GM23338 (cell line): ENCODE measurements around the gene PARVA. TPM values are rescaled to one million over a fixed set of nuclear protein-coding genes. Genes with fewer than 3 reads are reported as not detected.

Experiments
- ATAC-seq: fragments of 200-7000 bp; cut with Tn5 transposase; 3 replicates; pipeline ENCODE4 v1.9.1; 2020
- DNase-seq: peaks from one replicate; pipeline ENCODE4 v3.0.0-alpha.2; 2015; ENCODE audit warnings: low spot score
- H2AFZ ChIP-seq: fragments of 200-600 bp; sonication (generic); 2 replicates; pipeline ENCODE4 v1.8.0; 2016; ENCODE audit warnings: antibody characterized with exemption, mild to moderate bottlenecking, moderate library complexity
- H3F3A ChIP-seq: fragments of 200-600 bp; sonication (generic); replicated peaks from 2 replicates; pipeline ENCODE4 v1.8.0; 2017; ENCODE audit warnings: antibody characterized with exemption, mixed run types, low read depth
- H3K27ac ChIP-seq: fragments of 200-600 bp; sonication (generic); 2 replicates; pipeline ENCODE4 v1.6.1; 2016; ENCODE audit warnings: low read depth
- H3K27me3 ChIP-seq: fragments of 200-600 bp; sonication (generic); 2 replicates; pipeline ENCODE4 v1.8.0; 2016; ENCODE audit warnings: mild to moderate bottlenecking, mixed run types, moderate library complexity; ENCODE audit not compliant: insufficient read depth
- H3K36me3 ChIP-seq: fragments of 200-600 bp; sonication (generic); 2 replicates; pipeline ENCODE4 v1.8.0; 2016; ENCODE audit warnings: mild to moderate bottlenecking; ENCODE audit not compliant: insufficient read depth
- H3K4me1 ChIP-seq: fragments of 200-600 bp; sonication (generic); 2 replicates; pipeline ENCODE4 v1.8.0; 2016; ENCODE audit warnings: mild to moderate bottlenecking, moderate library complexity; ENCODE audit not compliant: insufficient read depth
- H3K4me2 ChIP-seq: fragments of 200-600 bp; sonication (generic); 2 replicates; pipeline ENCODE4 v1.7.1; 2017; ENCODE audit warnings: mixed run types
- H3K4me3 ChIP-seq: fragments of 200-600 bp; sonication (generic); 2 replicates; pipeline ENCODE4 v1.6.1; 2016; ENCODE audit warnings: mixed run types
- H3K79me2 ChIP-seq: fragments of 200-600 bp; sonication (generic); replicated peaks from 2 replicates; pipeline ENCODE4 v1.8.0; 2017; ENCODE audit warnings: mild to moderate bottlenecking; ENCODE audit not compliant: insufficient read depth
- H3K9me2 ChIP-seq: fragments of 200-600 bp; sonication (generic); 2 replicates; pipeline ENCODE4 v1.8.0; 2017; ENCODE audit not compliant: insufficient read depth
- H4K20me1 ChIP-seq: fragments of 200-600 bp; sonication (generic); replicated peaks from 2 replicates; pipeline ENCODE4 v1.8.0; 2017; ENCODE audit warnings: mild to moderate bottlenecking; ENCODE audit not compliant: insufficient read depth
- H3K27ac Mint-ChIP-seq: 2 replicates; pipeline ENCODE4 v1.8.0; 2020; ENCODE audit warnings: inconsistent platforms, mild to moderate bottlenecking, moderate library complexity, mixed read lengths
- H3K27me3 Mint-ChIP-seq: 3 replicates; pipeline ENCODE4 v1.8.0; 2022; ENCODE audit warnings: low read depth, mild to moderate bottlenecking, moderate library complexity, mixed read lengths, inconsistent platforms; ENCODE audit not compliant: insufficient read depth, poor library complexity
- H3K36me3 Mint-ChIP-seq: 3 replicates; pipeline ENCODE4 v1.8.0; 2021; ENCODE audit warnings: low read depth, mild to moderate bottlenecking, inconsistent platforms, moderate library complexity, mixed read lengths
- H3K4me1 Mint-ChIP-seq: 3 replicates; pipeline ENCODE4 v1.8.0; 2020; ENCODE audit warnings: mild to moderate bottlenecking, inconsistent platforms, mixed read lengths
- H3K4me3 Mint-ChIP-seq: 3 replicates; pipeline ENCODE4 v1.8.0; 2021; ENCODE audit warnings: moderate library complexity, mild to moderate bottlenecking, inconsistent platforms, mixed read lengths
- H3K9me3 Mint-ChIP-seq: 3 replicates; pipeline ENCODE4 v1.8.0; 2020; ENCODE audit warnings: moderate library complexity, mild to moderate bottlenecking, inconsistent platforms, mixed read lengths
- CREB1 ChIP-seq: fragments of 250-450 bp; sonication (Bioruptor Pico); IDR thresholded peaks from 2 replicates; pipeline ENCODE4 v1.5.0; 2020; ENCODE audit warnings: low read depth, mild to moderate bottlenecking, moderate library complexity
- CTCF ChIP-seq, 2 experiments: fragments of 200-600 bp in 1 of 2; sonication (generic) in 1 of 2; conservative IDR thresholded peaks; 2 replicates each; pipeline versions ENCODE4 v1.5.1 to v1.6.1; 2016 to 2017; ENCODE audit warnings: antibody characterized with exemption in 2 of 2, low read depth in 2 of 2, mild to moderate bottlenecking in 2 of 2, moderate library complexity in 1 of 2
- EZH2 ChIP-seq: fragments of 200-600 bp; sonication (generic); IDR thresholded peaks from one replicate; pipeline ENCODE4 v1.8.0; 2017; ENCODE audit warnings: antibody characterized with exemption, mild to moderate bottlenecking, low read depth; ENCODE audit not compliant: unreplicated experiment
- EZH2phosphoT487 ChIP-seq: fragments of 200-600 bp; sonication (generic); IDR thresholded peaks from one replicate; pipeline ENCODE4 v1.8.1; 2018; ENCODE audit warnings: antibody characterized with exemption; ENCODE audit not compliant: unreplicated experiment
- JUNB ChIP-seq: IDR thresholded peaks from one replicate; pipeline ENCODE4 v1.6.1; 2016; ENCODE audit warnings: antibody characterized with exemption; ENCODE audit not compliant: unreplicated experiment
- NANOG ChIP-seq: IDR thresholded peaks from 2 replicates; pipeline ENCODE4 v1.6.1; 2016; ENCODE audit warnings: antibody characterized with exemption, borderline replicate concordance
- POLR2AphosphoS5 ChIP-seq: IDR thresholded peaks from 2 replicates; pipeline ENCODE4 v1.6.1; 2016; ENCODE audit warnings: antibody characterized with exemption, low read depth
- STAT1 ChIP-seq: IDR thresholded peaks from one replicate; pipeline ENCODE4 v1.6.1; 2016; ENCODE audit warnings: antibody characterized with exemption; ENCODE audit not compliant: unreplicated experiment
- ZNF114 ChIP-seq: fragments of 250-450 bp; sonication (Bioruptor Pico); IDR thresholded peaks from 2 replicates; pipeline ENCODE4 v1.5.0; 2020; ENCODE audit warnings: mild to moderate bottlenecking, moderate library complexity
- polyA plus RNA-seq: library from polyadenylated mRNA; unstranded; fragments of >200 nt; fragmentation: Nextera tagmentation; extraction: Ambion mirVana; gene quantifications from 2 replicates; pipeline ENCODE4 v1.2.1, GENCODE V29; 2016
- total RNA-seq: library from RNA; depleted of rRNA; stranded (reverse); fragments of >200 nt; shearing (Covaris generic); gene quantifications from 2 replicates; pipeline ENCODE4 v1.2.3, GENCODE V29; 2014
- TF ChIP-seq, protein P1 (sequence below): IDR thresholded peaks from 2 replicates; pipeline ENCODE4 v1.6.1; 2016; ENCODE audit warnings: antibody characterized with exemption
- TF ChIP-seq, protein P2 (sequence below): IDR thresholded peaks from one replicate; pipeline ENCODE4 v1.6.1; 2018; ENCODE audit warnings: antibody characterized with exemption; ENCODE audit not compliant: unreplicated experiment

The PARVA gene
- total and polyA plus RNA-seq, 2 experiments from 2014 or later: 5.8 to 6.9 TPM

DNA sequence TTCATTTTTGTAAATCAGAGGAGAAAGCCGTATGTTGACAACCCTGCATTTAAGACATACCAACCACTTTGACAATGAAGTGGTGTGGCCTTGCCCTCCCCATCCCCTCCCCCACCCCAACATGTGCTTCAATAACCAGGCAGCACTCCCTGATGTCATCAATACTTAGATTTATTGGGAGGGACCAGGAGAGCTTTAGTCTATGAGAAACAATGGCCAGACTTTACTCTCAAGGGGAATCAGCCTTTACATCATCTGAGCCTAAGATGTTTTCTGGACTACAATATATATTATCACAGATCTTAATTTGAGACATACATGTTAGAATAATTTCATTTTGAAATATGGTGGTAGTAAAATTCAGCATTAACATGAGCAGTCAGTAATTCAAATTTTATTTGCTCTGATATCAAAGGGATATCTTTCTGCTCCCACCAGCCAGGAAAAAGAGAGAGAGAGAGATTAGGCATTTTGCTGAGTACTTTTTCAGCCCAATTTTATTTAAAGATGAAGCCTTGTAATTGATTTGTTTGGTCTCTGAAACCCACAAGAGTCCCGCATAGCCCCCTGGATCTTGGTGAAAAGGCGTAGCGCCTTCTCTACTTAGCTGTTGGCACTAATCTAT is 38.1 kb downstream of the PARVA start:
- Histone ChIP-seq H3K36me3 (no peaks in the 10 kb centered on the region), H2AFZ (no peak overlapping the region), H3K27me3 (no peaks in the 10 kb centered on the region), H3K9me2 (0 out of 2 replicates have a peak, but pooled peaks cover 6% of the 10 kb centered on the region), H3F3A (no peaks in the 10 kb centered on the region), H3K4me3 (no peak overlapping the region), H4K20me1 (no peaks in the 10 kb centered on the region), H3K79me2 (no peaks in the 10 kb centered on the region), H3K4me1 (peaks cover 24% of the 10 kb centered on the region), H3K4me2 (no peak overlapping the region), H3K27ac (no peak overlapping the region)
- DNase-seq (no peak), ATAC-seq (no peak)
- Mint-ChIP-seq H3K9me3 (no peaks in the 10 kb centered on the region; the same call in 2 of the 3 replicates), H3K4me1 (peaks cover 46% of the 10 kb centered on the region), H3K27ac (no peak overlapping the region), H3K36me3 (no peaks in the 10 kb centered on the region), H3K4me3 (no peak overlapping the region), H3K27me3 (peaks cover 7% of the 10 kb centered on the region)
- TF ChIP-seq EZH2phosphoT487: no peak
- TF ChIP-seq, protein P1, sequence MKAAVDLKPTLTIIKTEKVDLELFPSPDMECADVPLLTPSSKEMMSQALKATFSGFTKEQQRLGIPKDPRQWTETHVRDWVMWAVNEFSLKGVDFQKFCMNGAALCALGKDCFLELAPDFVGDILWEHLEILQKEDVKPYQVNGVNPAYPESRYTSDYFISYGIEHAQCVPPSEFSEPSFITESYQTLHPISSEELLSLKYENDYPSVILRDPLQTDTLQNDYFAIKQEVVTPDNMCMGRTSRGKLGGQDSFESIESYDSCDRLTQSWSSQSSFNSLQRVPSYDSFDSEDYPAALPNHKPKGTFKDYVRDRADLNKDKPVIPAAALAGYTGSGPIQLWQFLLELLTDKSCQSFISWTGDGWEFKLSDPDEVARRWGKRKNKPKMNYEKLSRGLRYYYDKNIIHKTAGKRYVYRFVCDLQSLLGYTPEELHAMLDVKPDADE: no peak
- no peak for TF ChIP-seq POLR2AphosphoS5
- TF ChIP-seq JUNB: no peak
- TF ChIP-seq NANOG: no peak
- no peak for TF ChIP-seq EZH2

- Histone ChIP-seq H3K79me2 (no peaks in the 10 kb centered on the region), H2AFZ (no peak overlapping the region), H3K4me3 (no peak overlapping the region), H3K4me1 (peaks cover 17% of the 10 kb centered on the region), H4K20me1 (no peaks in the 10 kb centered on the region), H3F3A (no peaks in the 10 kb centered on the region), H3K4me2 (no peak overlapping the region), H3K36me3 (no peaks in the 10 kb centered on the region), H3K27ac (no peak overlapping the region), H3K27me3 (no peaks in the 10 kb centered on the region), H3K9me2 (peaks cover 9% of the 10 kb centered on the region; the same call in 1 of the 2 replicates)
- Mint-ChIP-seq H3K4me1 (peaks cover 39% of the 10 kb centered on the region), H3K36me3 (no peaks in the 10 kb centered on the region), H3K9me3 (no peaks in the 10 kb centered on the region; the same call in 2 of the 3 replicates), H3K27ac (no peak overlapping the region), H3K4me3 (no peak overlapping the region), H3K27me3 (peaks cover 7% of the 10 kb centered on the region)
- ATAC-seq: no peak
- no peak for DNase-seq
- no peak for TF ChIP-seq CREB1 (CRISPR knock-in tag)
- TF ChIP-seq NANOG: no peak
- TF ChIP-seq, protein P2, sequence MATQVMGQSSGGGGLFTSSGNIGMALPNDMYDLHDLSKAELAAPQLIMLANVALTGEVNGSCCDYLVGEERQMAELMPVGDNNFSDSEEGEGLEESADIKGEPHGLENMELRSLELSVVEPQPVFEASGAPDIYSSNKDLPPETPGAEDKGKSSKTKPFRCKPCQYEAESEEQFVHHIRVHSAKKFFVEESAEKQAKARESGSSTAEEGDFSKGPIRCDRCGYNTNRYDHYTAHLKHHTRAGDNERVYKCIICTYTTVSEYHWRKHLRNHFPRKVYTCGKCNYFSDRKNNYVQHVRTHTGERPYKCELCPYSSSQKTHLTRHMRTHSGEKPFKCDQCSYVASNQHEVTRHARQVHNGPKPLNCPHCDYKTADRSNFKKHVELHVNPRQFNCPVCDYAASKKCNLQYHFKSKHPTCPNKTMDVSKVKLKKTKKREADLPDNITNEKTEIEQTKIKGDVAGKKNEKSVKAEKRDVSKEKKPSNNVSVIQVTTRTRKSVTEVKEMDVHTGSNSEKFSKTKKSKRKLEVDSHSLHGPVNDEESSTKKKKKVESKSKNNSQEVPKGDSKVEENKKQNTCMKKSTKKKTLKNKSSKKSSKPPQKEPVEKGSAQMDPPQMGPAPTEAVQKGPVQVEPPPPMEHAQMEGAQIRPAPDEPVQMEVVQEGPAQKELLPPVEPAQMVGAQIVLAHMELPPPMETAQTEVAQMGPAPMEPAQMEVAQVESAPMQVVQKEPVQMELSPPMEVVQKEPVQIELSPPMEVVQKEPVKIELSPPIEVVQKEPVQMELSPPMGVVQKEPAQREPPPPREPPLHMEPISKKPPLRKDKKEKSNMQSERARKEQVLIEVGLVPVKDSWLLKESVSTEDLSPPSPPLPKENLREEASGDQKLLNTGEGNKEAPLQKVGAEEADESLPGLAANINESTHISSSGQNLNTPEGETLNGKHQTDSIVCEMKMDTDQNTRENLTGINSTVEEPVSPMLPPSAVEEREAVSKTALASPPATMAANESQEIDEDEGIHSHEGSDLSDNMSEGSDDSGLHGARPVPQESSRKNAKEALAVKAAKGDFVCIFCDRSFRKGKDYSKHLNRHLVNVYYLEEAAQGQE: no peak
- TF ChIP-seq STAT1: no peak
- TF ChIP-seq EZH2: no peak
- no peak for TF ChIP-seq CTCF (conservative IDR thresholded peaks at IDR 0.05; ENCODE audit: low read depth in 2 of 2)
- TF ChIP-seq, protein P1: no peak
- no peak for TF ChIP-seq ZNF114 (CRISPR knock-in tag)
- TF ChIP-seq JUNB: no peak
Observed at GRCh38 chr11:12416552-12416951, 39.2 kb downstream of the PARVA start.
